Fibroblast of skin of right quadriceps (primary cell): ENCODE results near the gene CYLD.

Experiments
- DNase-seq: peaks from one replicate; pipeline ENCODE4 v3.0.0-alpha.2; 2013

CYLD gene

DNA sequence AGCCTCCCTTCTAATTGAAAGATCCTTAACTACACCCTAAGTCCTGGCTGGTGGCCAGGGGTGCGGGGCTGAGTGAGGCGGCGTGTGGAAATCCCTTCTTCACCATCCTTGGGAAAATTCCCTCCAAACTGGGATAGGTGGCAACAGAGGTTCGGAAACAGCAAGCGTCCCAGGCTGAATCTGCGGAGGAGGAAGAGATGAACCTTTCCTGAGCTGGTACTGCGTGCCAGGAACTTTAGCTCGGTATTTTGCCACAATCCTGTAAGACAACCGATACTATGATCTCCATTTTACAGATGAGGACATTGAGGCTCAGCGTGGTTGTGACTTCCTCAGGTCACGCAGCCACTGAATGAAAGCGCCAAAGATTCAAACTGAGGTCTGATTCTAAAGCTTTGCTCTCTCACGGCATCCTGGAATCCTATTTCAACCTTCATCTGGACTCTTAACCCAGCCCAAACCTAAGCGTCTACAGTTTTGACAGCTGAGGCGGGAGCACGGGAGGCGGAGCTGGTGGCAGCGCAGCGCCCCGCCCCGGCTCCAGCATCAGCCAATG lies 583 bp upstream of the CYLD start:
- DNase-seq: no peak

DNA sequence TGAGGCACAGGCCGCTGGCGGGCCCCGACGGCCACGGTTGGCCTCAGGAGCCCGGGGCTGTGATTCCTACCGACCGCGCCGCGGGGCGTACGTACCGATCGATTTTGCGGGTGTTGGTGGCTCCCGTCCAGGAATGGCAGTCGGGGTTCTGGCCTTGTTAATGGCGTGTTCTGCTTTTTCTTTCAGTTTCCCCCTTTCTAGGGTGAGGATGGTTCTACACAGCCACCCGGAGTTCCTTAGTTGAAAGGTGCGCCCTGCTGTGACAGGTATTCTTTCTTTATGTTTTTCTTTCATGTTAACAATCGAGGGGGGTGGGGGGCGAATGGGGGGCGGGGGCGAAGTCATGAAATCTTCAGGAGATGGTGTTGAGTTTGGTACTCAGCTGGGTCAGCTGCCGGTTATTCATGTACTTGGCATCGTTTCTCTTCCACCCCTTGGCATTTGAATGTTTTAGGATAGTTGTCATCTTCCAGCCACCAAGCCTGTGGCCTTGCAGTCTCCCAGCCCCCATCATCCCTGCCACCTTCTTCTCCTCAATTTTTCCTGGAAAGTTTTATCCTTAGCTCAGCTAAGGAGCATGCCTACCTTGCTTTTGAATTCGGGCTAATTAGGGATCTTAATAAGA lies 802 bp downstream of the CYLD start:
- peak; percentile 24 for DNase-seq

DNA sequence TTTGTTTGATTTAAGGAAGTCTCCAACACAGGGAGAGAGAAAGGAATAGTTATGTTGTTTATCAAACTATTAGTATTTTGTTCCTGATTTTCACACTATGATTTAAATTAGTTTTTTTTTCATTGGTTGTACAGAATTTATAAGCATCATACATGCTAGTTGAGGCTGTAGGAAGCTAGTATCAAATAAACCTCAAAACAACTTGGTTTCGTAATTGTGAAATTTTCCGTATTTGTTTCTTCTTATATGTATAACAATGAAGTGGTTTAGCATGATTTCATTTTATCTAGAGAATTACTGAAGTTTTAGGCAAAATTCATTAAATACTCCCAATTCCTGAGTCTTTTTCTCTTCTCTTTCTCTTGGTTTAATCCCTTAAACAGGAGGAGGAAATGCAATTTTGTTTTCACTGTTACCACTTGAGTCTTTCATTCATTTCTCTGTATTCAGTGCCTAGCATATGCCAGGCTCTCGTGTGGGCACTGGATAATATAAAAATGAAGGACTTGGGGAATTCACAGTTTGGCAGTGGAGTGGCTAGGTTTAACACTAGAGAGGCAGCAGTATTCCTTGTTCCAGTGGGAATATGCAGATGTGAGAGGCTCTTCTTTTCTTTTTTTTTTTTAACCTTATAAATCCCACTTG lies 1.8 kb downstream of the CYLD start:
- DNase-seq: no peak

GRCh38 chr16:50744881-50745280 lies 3.0 kb downstream of the CYLD start:
- no peak for DNase-seq

DNA sequence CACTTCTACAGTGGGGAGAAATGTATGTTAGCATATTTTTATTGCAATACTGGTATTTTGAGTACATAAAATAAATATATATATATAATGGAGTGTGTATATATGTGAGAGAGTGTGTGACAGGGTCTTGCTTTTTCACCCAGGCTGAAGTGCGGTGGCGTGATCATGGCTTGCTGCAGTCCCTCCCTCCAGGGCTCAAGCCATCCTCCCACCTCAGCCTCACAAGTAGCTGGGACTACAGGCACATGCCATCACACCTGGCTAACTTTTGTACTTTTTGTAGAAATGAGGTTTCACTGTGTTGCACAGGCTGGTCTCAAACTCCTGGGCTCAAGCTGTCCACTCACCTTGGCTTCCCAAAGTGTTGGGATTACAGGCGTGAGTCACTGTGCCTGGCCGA lies 4.1 kb downstream of the CYLD start:
- no peak for DNase-seq

DNA sequence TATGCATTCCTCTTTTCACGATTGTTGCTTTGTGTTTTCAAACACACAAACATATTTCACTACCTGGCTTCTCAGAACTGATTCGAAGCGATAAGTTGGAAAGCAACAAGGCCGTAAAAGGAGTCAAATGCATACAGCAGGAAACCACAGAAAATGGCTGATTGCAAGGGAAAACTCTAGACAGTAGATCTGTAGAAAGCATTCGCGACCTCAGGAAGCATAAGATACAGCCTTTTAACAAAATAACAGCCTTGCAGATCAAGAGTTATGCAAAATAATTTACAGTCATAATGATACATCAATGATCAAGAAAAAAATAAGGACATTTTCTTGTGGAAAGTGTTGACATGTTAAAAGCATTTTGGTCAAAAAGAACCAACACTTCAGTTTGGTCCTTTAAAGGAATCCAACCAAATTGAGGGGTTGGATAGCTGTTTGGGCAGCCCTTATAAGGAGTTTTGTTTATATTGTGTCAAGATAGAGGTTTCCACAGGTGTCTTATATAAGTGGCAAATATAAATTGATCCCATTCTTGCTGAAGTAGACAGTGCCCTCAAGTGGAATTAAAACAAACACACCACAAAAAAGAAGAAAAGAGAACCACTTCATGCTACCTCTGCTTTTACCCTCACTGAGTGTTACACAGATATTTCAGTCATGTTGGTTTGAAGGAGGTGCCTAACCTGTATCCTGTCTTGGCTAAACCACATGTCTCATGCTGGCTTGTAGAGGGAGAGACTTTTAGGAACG lies 5.5 kb downstream of the CYLD start:
- DNase-seq: no peak

DNA sequence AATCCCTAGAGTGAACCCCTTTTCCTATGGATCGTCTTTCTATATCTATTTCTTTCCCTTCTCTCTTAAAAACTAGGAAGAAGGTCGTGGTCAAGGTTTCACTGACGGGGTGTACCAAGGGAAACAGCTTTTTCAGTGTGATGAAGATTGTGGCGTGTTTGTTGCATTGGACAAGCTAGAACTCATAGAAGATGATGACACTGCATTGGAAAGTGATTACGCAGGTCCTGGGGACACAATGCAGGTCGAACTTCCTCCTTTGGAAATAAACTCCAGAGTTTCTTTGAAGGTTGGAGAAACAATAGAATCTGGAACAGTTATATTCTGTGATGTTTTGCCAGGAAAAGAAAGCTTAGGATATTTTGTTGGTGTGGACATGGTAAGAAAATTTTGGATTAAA lies 9.6 kb downstream of the CYLD start:
- DNase-seq: no peak

- no peak for DNase-seq
These were observed 10.8 kb downstream of the CYLD start for GRCh38 chr16:50752471-50753235.

DNA sequence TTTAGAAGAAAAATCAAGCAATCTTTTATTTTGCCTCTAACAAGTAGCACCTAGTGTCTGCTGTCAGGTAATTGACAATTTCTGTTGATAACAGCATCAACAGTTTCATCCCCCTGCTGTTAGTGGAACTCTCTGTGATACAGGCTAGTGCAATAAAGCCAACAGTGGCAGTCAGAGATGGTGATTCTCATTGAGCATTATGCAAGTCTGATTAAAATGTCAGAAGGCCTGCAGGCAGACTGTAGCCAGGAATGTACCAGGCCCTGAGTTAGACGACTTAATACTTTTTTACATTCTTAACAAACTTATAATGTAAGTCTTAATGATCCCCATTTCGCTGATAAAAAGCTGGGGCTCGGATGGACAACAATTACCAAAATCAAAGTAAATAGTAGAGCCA lies 14.6 kb downstream of the CYLD start:
- DNase-seq: no peak

DNA sequence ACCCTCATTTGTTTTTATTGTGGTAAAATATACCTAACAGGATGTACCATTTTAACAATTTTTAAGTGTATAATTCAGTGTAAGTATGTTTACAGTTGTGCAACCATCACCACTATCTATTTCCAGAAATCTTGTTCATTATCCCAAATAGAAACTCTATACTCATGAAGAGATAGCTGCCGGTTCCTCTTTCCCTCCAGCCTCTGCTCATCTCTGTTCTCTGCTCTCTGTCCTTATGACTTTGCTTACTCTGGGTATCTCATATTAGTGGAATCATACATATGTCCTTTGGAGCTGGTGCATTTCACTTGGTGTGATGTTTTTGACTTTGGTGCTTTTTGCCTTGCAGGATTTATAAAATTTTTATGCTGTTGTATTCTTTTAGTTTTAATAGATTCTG lies 19.4 kb downstream of the CYLD start:
- no peak for DNase-seq

GRCh38 chr16:50762241-50762640 lies 20.4 kb downstream of the CYLD start:
- no peak for DNase-seq

DNA sequence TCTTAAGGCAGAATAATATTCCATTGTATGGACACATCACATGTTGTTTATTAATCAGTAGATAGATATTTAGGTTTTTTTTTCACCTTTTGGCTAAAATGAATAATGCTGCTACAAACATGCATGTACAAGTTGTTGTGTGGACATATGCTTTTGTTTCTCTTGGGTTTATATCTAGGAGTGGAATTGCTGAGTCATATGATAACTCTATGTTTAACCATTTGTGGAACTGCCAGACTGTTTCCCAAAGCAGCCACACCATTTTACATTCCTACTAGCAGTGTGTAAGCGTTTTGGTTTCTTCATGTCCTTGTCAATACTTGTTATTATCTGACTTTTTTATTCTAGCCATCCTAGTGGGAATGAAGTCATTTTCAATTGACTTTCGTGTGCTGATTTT lies 21.3 kb downstream of the CYLD start:
- DNase-seq: peak; percentile 22

DNA sequence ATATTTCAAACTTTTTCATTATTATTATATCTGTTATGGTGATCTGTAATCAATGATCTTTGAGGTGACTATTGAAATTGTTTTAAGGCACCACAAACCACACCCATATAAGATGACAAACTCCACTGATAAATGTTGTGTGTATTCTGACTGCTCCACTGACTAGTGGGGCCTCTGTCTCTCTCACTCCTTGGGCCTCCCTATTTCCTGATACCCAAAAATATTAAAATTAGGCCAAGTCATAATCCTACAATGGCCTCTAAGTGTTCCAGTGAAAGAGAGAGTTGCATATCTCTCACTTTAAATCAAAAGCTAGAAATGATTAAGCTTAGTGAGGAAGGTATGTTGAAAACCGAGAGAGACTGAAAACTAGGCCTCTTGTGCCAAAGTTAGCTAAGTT lies 23.4 kb downstream of the CYLD start:
- DNase-seq: no peak

- DNase-seq: no peak
These were observed 24.0 kb downstream of the CYLD start for GRCh38 chr16:50765861-50766260.

DNA sequence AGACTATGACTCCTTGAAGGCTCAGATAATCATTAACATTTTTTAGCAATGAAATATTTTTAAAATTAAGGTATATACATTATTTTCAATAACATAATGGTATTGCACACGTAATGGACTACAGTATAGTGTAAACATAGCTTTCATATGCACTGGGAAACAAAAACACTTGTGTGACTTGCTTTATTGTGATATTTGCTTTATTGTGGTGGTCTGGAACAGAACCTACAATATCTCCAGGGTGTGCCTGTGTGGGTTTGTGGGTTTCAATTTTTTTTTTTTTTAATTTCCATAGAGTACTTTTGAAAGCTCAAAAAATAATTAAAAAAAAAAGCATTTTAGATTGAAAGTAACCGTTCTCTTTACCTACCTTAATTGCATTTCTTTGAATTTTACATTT lies 25.3 kb downstream of the CYLD start:
- no peak for DNase-seq

- DNase-seq: peak; percentile 57
These were observed 29.5 kb downstream of the CYLD start for GRCh38 chr16:50771366-50771765.

GRCh38 chr16:50774405-50774804 lies 32.5 kb downstream of the CYLD start:
- DNase-seq: no peak

DNA sequence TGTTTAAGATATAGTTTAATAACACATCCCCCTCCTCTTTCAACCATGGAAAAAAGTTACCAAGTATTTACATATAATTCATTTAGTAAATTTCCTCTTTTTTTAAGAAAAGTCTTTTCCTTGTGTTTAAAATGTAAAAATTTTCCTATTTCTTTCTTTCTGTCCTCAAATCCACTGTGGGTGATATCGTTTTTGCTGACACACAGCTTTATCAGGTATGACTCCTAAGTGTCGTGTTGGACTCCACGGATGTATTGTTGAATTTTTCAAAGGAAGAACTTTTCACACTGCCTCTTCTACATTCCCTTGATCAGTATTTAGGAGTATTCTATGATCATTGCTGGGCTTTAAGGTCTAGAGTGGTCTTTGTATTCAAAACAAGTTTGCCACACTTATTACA lies 33.1 kb downstream of the CYLD start:
- no peak for DNase-seq

- no peak for DNase-seq
These were observed 34.2 kb downstream of the CYLD start for GRCh38 chr16:50776037-50776436.

GRCh38 chr16:50778284-50779163 lies 36.6 kb downstream of the CYLD start:
- DNase-seq: no peak

DNA sequence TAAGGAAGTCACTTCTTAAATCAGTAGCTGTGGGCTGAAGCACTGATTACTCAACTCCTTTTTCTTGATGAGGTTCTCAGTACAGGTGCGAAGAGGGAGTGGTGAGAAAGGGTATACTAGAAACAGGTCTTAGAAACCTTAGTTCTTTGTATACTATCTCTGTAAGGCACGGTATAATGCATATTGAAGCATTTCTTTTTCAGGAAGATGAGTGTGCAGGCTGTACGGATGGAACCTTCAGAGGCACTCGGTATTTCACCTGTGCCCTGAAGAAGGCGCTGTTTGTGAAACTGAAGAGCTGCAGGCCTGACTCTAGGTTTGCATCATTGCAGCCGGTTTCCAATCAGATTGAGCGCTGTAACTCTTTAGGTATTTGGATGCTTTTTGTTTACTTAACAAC lies 39.2 kb downstream of the CYLD start:
- no peak for DNase-seq

DNA sequence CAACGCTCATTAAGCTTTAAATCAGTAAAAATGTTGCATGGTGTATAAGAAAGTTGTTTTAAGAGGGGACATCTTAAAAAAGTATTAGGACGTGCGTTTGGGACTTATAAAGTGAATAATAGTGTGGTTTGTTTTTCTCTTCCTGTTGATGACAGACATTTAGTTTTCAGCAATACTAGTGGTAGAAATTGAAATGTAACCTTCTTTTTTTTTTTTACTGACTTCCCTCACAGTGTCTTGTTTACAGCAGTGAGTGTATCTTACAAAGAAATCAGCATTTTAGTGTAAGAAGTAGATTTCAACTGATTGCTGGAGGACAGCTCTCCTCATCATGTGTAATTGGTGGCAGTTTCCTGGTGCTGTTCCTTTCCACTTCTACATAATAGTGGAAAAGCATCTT lies 39.6 kb downstream of the CYLD start:
- DNase-seq: no peak
